Measurements from ENCODE around the gene LAMC2. TPM values are rescaled to one million over a fixed set of nuclear protein-coding genes. Genes with fewer than 3 reads are reported as not detected.
"Not testable (repeated sequence)": the region's sequence is repeated elsewhere in the genome, so short reads cannot be mapped to it uniquely, and the experiment has no call there.

LAMC2 gene
- not detected for total RNA-seq

- H3K27ac Mint-ChIP-seq, result no peak within 1 kb of the TSS
- H3K9me3 Mint-ChIP-seq, result no peaks in the 10 kb centered on the region
- POLR2A ChIA-PET, result no interaction called here
- no peaks in the 10 kb centered on the region for H3K36me3 Mint-ChIP-seq (ENCODE audit: low read depth)
- CTCF ChIA-PET, result no interaction called here
- no peak for DNase-seq
- no peaks in the 10 kb centered on the region for H3K4me1 Mint-ChIP-seq
- no peak within 1 kb of the TSS for H3K4me3 Mint-ChIP-seq
- peaks cover 35% of the 10 kb centered on the region for H3K27me3 Mint-ChIP-seq
Measured at GRCh38 chr1:183185941-183186490, at the start of gene LAMC2. TSS of gene LAMC2 (plus strand) at chr1:183186264. CDS start at chr1:183186353, 89 bp downstream.

GRCh38 chr1:183137782-183138181 is 48.3 kb upstream of the LAMC2 start:
- DNase-seq, result no peak
- Mint-ChIP-seq H3K4me1 (no peaks in the 10 kb centered on the region), H3K27ac (no peak overlapping the region), H3K36me3 (ENCODE audit: low read depth) (no peaks in the 10 kb centered on the region), H3K9me3 (no peaks in the 10 kb centered on the region), H3K4me3 (no peak overlapping the region), H3K27me3 (peaks cover 23% of the 10 kb centered on the region)
- POLR2A ChIA-PET, result no interaction called here
- CTCF ChIA-PET, result no interaction called here

GRCh38 chr1:183138301-183138700 is 47.8 kb upstream of the LAMC2 start:
- Mint-ChIP-seq H3K36me3 (ENCODE audit: low read depth) (no peaks in the 10 kb centered on the region), H3K27ac (no peak overlapping the region), H3K9me3 (no peaks in the 10 kb centered on the region), H3K4me1 (no peaks in the 10 kb centered on the region), H3K4me3 (no peak overlapping the region), H3K27me3 (peaks cover 26% of the 10 kb centered on the region)
- no peak for DNase-seq
- POLR2A ChIA-PET, result no interaction called here
- CTCF ChIA-PET, result no interaction called here

- DNase-seq, result no peak
- Mint-ChIP-seq H3K36me3 (ENCODE audit: low read depth) (no peaks in the 10 kb centered on the region), H3K9me3 (no peaks in the 10 kb centered on the region), H3K27ac (no peak overlapping the region), H3K27me3 (peaks cover 31% of the 10 kb centered on the region), H3K4me1 (no peaks in the 10 kb centered on the region), H3K4me3 (no peak overlapping the region)
- ChIA-PET POLR2A (no interaction called here), CTCF (no interaction called here)
Measured at GRCh38 chr1:183139281-183139942, 46.7 kb upstream of the LAMC2 start.

DNA sequence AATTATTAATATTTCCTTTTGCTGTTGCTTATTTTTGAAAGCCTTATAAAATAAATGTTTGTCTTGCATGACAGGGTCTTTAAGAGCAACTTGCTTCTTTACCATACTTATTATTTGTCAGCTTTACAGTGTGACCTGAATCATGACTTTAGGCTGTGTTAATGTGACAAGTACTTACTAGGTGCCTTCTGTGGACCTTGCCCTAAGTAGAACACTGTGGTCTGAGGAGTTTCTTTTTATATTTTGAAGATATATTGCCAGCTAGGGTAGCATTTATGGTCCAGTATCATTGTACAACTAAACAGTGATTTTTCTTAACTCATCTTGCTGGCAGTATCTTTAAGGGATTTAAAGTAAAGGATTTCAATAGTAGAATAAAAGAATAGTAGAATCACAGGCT is 45.4 kb upstream of the LAMC2 start:
- POLR2A ChIA-PET, result no interaction called here
- Mint-ChIP-seq H3K9me3 (no peaks in the 10 kb centered on the region), H3K4me1 (no peaks in the 10 kb centered on the region), H3K4me3 (no peak overlapping the region), H3K36me3 (ENCODE audit: low read depth) (no peaks in the 10 kb centered on the region), H3K27me3 (peaks cover 31% of the 10 kb centered on the region), H3K27ac (no peak overlapping the region)
- no peak for DNase-seq
- CTCF ChIA-PET, result no interaction called here

DNA sequence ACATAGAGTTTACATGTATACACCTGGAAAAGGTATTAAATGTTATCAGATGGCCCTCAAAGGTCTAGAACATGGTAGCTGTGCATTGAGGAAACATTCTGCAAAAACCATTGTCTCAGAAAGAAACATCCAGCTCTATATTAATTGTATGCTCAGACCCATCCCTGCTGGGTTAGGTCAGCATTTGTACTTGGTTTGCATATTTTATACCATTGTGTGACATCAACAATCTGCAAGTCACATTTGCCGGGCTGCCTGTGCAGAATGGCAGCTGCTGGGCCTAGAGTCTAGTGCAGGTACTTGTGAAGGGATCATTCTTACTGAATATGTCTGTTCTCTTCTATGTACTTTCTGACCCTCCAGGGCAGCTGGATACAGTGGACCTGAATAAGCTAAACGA is 43.9 kb upstream of the LAMC2 start:
- POLR2A ChIA-PET, result no interaction called here
- Mint-ChIP-seq H3K9me3 (no peaks in the 10 kb centered on the region), H3K27me3 (peaks cover 31% of the 10 kb centered on the region), H3K27ac (no peak overlapping the region), H3K36me3 (ENCODE audit: low read depth) (no peaks in the 10 kb centered on the region), H3K4me1 (no peaks in the 10 kb centered on the region), H3K4me3 (no peak overlapping the region)
- DNase-seq, result no peak
- CTCF ChIA-PET, result no interaction called here

DNA sequence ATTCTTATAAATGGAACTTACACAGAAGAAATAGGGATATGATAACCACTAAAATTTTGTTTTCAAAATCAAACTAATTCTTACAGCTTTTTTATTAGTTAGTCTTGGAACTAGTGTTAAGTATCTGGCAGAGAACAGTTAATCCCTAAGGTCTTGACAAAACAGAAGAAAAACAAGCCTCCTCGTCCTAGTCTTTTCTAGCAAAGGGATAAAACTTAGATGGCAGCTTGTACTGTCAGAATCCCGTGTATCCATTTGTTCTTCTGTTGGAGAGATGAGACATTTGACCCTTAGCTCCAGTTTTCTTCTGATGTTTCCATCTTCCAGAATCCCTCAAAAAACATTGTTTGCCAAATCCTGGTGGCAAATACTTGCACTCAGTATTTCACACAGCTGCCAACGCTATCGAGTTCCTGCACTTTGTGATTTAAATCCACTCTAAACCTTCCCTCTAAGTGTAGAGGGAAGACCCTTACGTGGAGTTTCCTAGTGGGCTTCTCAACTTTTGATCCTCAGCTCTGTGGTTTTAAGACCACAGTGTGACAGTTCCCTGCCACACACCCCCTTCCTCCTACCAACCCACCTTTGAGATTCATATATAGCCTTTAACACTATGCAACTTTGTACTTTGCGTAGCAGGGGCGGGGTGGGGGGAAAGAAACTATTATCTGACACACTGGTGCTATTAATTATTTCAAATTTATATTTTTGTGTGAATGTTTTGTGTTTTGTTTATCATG is 42.3 kb upstream of the LAMC2 start:
- Mint-ChIP-seq H3K4me3 (no peak overlapping the region), H3K4me1 (no peaks in the 10 kb centered on the region), H3K27me3 (peaks cover 23% of the 10 kb centered on the region), H3K9me3 (no peaks in the 10 kb centered on the region), H3K27ac (no peak overlapping the region), H3K36me3 (ENCODE audit: low read depth) (no peaks in the 10 kb centered on the region)
- CTCF ChIA-PET, result no interaction called here
- no peak for DNase-seq
- POLR2A ChIA-PET, result no interaction called here

DNA sequence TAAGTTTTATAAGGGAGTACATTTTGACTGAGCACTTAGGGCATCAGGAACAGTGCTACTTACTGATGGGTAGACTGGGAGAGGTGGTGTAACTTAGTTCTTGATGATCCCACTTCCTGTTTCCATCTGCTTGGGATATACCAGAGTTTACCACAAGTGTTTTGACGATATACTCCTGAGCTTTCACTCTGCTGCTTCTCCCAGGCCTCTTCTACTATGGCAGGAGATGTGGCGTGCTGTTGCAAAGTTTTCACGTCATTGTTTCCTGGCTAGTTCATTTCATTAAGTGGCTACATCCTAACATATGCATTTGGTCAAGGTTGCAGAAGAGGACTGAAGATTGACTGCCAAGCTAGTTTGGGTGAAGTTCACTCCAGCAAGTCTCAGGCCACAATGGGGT is 41.3 kb upstream of the LAMC2 start:
- H3K4me3 Mint-ChIP-seq, result no peak overlapping the region
- ChIA-PET POLR2A (no interaction called here), CTCF (no interaction called here)
- H3K36me3 Mint-ChIP-seq (ENCODE audit: low read depth), result no peaks in the 10 kb centered on the region
- no peak for DNase-seq
- peaks cover 19% of the 10 kb centered on the region for H3K27me3 Mint-ChIP-seq
- H3K9me3 Mint-ChIP-seq, result no peaks in the 10 kb centered on the region
- H3K27ac Mint-ChIP-seq, result no peak overlapping the region
- no peaks in the 10 kb centered on the region for H3K4me1 Mint-ChIP-seq

- POLR2A ChIA-PET, result no interaction called here
- no peak overlapping the region for H3K4me3 Mint-ChIP-seq
- peaks cover 8% of the 10 kb centered on the region for H3K27me3 Mint-ChIP-seq
- H3K9me3 Mint-ChIP-seq, result no peaks in the 10 kb centered on the region
- no peaks in the 10 kb centered on the region for H3K36me3 Mint-ChIP-seq (ENCODE audit: low read depth)
- no peak overlapping the region for H3K27ac Mint-ChIP-seq
- CTCF ChIA-PET, result no interaction called here
- no peak for DNase-seq
- no peaks in the 10 kb centered on the region for H3K4me1 Mint-ChIP-seq
Measured at GRCh38 chr1:183147735-183148134, 38.3 kb upstream of the LAMC2 start.

GRCh38 chr1:183148599-183148998 is 37.5 kb upstream of the LAMC2 start:
- Mint-ChIP-seq H3K4me1 (no peaks in the 10 kb centered on the region), H3K27ac (no peak overlapping the region), H3K27me3 (peaks cover 3% of the 10 kb centered on the region), H3K4me3 (no peak overlapping the region), H3K9me3 (no peaks in the 10 kb centered on the region), H3K36me3 (ENCODE audit: low read depth) (no peaks in the 10 kb centered on the region)
- no peak for DNase-seq
- ChIA-PET CTCF (interaction anchor here (0.6 kb wide), 1 partner anchor 553 kb away, joined by 3 read pairs; no protein-coding TSS in a partner anchor), POLR2A (no interaction called here)

DNA sequence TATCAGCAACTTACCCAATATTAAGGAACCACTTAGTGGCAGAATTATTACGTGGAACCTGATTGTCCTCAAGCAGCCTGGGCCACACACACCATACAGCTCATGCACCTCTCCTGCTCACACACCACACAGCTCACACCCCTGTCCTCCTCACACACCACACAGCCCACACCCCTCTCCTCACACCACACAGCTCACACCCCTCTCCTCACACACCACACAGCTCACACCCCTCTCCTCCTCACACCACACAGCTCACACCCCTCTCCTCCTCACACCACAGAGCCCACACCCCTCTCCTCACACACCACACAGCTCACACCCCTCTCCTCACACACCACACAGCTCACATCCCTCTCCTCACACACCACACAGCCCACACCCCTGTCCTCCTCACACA is 36.8 kb upstream of the LAMC2 start:
- H3K27me3 Mint-ChIP-seq, result peaks cover 1% of the 10 kb centered on the region
- no peak overlapping the region for H3K27ac Mint-ChIP-seq
- no peaks in the 10 kb centered on the region for H3K9me3 Mint-ChIP-seq
- no peaks in the 10 kb centered on the region for H3K4me1 Mint-ChIP-seq
- no peak overlapping the region for H3K4me3 Mint-ChIP-seq
- ChIA-PET POLR2A (no interaction called here), CTCF (interaction anchor here (0.6 kb wide), 1 partner anchor 554 kb away, joined by 3 read pairs; no protein-coding TSS in a partner anchor)
- DNase-seq, result no peak
- H3K36me3 Mint-ChIP-seq (ENCODE audit: low read depth), result no peaks in the 10 kb centered on the region

DNA sequence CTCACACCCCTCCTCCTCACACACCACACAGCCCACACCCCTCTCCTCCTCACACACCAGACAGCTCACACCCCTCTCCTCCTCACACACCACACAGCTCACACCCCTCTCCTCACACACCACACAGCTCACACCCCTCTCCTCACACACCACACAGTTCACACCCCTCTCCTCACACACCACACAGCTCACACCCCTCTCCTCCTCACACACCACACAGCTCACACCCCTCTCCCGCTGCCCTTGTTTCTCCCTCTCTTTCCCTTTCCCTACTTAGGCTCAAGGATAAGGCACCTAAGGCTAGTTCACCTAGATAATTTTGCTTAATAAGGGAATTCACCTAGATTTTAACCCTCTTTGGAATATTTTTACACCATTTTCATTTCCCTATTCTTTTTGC is 36.0 kb upstream of the LAMC2 start:
- H3K27ac Mint-ChIP-seq; H3K27me3 Mint-ChIP-seq; DNase-seq; H3K9me3 Mint-ChIP-seq; H3K4me3 Mint-ChIP-seq; CTCF ChIA-PET; POLR2A ChIA-PET; H3K4me1 Mint-ChIP-seq; H3K36me3 Mint-ChIP-seq (ENCODE audit: low read depth): not testable (repeated sequence)

DNA sequence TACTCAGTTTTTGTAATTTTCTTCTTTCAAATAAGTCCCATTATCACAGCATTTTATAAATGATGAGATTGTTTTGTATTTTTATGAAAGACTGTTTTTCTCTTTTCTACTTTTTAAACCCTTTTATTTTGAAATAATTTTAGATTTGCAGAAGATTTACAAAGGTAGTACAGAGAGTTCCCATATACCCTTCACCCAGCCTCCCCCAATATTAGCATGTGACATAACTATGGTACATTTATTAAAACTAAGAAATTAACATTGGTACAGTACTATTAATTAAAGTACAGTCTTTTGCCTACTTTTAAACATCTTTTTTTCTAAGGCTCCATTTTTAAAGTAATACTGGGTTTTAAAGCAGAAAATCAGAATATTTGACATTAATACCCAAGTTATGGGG is 35.6 kb upstream of the LAMC2 start:
- no peaks in the 10 kb centered on the region for H3K4me1 Mint-ChIP-seq
- H3K27ac Mint-ChIP-seq, result no peak overlapping the region
- no peak for DNase-seq
- H3K36me3 Mint-ChIP-seq (ENCODE audit: low read depth), result no peaks in the 10 kb centered on the region
- H3K4me3 Mint-ChIP-seq, result no peak overlapping the region
- H3K27me3 Mint-ChIP-seq, result no peaks in the 10 kb centered on the region
- ChIA-PET CTCF (no interaction called here), POLR2A (no interaction called here)
- H3K9me3 Mint-ChIP-seq, result no peaks in the 10 kb centered on the region

GRCh38 chr1:183152180-183152579 is 33.9 kb upstream of the LAMC2 start:
- ChIA-PET POLR2A (no interaction called here), CTCF (no interaction called here)
- Mint-ChIP-seq H3K9me3 (no peaks in the 10 kb centered on the region), H3K4me3 (no peak overlapping the region), H3K27me3 (peaks cover 3% of the 10 kb centered on the region), H3K36me3 (ENCODE audit: low read depth) (no peaks in the 10 kb centered on the region), H3K4me1 (no peaks in the 10 kb centered on the region), H3K27ac (no peak overlapping the region)
- no peak for DNase-seq

Measured in activated CD4-positive, alpha-beta memory T cell treated with anti-CD3 and anti-CD28 coated beads, Interleukin-2, amount 10 ng/mL, durations not matched to agents 7 days and 5 days (primary cell).